Activated T-cell treated with anti-CD3 and anti-CD28 coated beads for 1 hour (primary cell): Measurements from ENCODE around the gene ZSWIM5.
"Not testable (repeated sequence)": the region's sequence is repeated elsewhere in the genome, so short reads cannot be mapped to it uniquely, and the experiment has no call there.

Experiments
- DNase-seq: peaks from one replicate; pipeline ENCODE4 v3.0.0-alpha.2; 2020; ENCODE audit warnings: low read depth

The ZSWIM5 gene

DNA sequence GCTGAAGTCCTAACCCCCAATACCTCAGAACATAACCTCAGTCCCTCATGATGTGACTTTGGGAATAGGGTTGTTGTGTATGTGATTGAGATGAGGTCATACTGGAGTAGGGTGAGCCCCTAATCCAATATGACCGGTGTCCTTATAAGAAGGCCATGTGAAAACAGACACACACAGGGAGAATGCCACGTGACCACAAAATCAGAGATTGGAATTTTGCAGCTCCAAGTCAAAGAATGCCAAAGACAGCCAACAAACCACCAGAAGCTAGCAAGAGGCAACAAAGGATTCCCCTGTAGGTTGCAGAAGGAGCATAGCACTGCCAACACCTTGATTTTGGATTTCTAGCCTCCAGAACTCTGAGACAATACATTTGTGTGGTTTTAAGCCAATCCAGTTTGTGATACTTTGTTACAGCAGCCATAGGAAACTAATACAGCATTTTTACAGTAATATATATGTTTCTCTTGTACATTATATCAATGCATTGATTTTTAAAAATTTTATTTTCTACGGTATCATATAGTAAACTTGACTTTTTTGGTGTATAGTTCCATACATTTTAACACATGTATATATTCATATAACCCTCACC lies 5.4 kb downstream of the ZSWIM5 start:
- no peak for DNase-seq

DNA sequence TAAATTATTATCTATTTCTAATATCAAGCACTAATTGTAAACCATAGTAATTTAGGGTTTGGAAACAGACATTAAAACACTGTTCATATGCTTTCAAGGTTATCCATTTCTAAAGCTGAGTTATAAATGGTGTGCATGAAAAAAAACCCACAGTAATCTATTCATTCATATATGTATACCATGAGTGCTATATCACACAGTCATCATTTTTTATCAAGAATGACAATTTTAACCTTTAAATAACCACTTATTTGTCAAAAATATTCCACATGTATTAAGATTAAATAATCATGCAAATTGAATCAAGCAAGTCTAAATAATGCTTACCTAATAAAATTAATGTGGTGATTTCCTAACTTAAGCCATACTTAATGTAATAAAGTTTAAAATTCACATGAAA lies 6.0 kb downstream of the ZSWIM5 start:
- no peak for DNase-seq

DNA sequence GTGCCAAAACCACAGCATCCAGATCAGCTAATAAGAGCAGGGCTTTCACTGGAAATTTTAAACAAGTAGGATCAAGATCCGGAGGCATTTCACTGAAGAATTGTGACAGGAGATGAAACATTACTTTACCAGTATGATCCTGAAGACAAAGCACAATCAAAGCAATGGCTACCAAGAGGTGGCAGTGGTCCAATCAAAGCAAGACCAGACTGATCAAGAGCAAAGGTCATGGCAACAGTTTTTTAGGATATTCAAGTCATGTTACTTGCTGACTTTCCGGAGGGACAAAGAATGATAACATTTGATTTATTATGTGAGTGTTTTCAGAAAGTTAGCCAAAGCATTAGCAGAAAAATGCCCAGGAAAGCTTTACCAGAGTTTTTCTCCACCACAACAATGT lies 8.2 kb downstream of the ZSWIM5 start:
- DNase-seq = no peak

DNA sequence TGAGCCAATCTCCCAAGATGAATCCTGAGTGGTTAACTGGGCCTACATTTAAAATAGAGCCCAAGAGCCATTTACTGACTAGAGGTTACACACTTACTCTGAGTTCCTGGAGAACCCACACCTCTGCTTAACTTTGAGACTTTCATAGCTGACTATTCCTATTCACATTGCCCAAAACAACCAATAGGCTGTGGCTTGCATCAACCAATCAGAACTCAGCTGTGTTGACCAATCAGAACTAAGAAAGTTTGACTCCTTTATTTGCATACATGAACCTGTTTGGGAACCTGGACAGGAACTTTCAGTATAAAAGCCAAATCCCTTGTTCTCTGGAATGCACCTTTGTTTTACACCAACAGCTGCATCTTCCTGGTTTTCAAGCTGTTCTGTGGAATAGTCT lies 9.5 kb downstream of the ZSWIM5 start:
- DNase-seq = no peak

DNA sequence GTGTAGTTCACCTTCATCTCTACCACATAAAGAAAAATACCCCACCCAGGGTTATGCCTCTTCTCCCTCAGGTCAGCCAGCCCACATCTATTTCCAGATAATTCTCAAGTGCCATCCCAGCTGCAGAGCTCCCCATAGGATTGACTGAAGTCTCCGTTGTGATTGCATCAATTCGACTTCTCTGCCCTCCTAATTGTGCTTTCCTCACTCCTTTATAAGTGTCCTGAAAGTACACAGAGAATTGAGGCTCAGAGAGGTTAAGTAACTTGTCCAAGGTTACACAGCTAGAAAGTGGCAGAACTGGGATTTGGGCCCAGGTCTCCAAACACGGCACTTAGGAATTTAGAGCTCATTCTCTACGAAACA lies 15.0 kb downstream of the ZSWIM5 start:
- no peak for DNase-seq

DNA sequence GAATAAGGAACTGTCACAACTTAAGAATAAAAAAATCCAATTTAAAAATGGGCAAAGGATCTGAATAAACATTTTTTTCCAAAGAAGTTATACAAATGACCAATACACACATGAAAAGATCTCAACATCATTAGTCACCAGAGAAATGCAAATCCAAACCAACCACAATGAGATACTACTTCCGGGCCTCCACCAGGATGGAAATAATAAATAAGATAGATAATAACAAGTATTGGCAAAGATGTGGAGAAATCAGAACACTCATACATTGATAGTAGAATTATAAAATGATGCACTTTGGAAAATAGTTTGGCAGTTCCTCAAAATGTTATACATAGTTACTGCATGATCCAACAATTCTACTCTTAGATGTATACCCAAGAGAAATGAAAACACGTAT lies 18.7 kb downstream of the ZSWIM5 start:
- no peak for DNase-seq

DNA sequence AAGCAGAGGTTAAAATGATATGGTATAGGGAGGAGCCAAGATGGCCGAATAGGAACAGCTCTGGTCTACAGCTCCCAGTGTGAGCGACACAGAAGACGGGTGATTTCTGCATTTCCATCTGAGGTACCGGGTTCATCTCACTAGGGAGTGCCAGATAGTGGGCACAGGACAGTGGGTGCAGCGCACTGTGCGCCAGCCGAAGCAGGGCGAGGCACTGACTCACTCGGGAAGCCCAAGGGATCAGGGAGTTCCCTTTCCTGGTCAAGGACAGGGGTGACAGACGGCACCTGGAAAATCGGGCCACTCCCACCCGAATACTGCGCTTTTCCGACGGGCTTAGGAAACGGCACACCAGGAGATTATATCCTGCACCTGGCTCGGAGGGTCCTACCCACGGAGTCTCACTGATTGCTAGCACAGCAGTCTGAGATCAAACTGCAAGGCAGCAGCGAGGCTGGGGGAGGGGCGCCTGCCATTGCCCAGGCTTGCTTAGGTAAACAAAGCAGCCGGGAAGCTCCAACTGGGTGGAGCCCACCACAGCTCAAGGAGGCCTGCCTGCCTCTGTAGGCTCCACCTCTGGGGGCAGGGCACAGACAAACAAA lies 26.4 kb downstream of the ZSWIM5 start:
- DNase-seq = not testable (repeated sequence)

DNA sequence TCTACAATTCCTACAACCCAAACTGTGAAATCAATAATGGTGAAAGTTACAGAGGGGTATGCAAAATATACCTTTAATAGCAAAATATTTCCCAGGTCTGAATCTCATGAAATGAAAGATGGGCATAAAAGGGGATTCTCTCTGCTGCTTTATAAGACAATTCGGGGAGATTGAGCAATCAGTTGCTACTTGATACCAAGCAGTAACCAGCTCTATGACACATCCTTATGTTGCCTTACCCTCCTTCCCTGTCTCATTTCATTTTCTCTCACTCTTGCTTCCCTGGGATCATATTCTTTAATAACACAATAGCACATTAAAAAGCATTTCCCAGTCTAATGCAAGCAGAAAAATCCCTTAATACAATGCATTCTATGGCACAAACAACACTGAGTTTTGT lies 29.0 kb downstream of the ZSWIM5 start:
- no peak for DNase-seq

DNA sequence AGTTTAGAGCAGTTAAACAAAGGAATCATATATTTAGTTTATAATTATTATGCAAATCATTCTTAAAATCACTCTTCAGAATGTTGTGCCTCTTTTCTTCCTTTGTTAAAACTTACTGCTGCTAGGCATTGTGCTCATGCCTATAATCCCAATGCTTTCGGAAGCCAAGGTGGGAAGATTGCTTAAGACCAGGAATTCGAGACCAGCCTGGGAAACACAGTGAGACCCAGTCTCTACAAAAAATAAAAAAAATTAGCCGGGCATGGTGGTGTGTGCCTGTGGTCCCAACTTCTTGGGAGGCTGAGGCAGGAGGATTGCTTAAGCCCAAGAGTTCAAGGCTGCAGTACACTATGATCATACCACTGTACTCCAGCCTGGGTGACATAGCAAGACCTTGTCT lies 33.6 kb downstream of the ZSWIM5 start:
- DNase-seq = no peak

DNA sequence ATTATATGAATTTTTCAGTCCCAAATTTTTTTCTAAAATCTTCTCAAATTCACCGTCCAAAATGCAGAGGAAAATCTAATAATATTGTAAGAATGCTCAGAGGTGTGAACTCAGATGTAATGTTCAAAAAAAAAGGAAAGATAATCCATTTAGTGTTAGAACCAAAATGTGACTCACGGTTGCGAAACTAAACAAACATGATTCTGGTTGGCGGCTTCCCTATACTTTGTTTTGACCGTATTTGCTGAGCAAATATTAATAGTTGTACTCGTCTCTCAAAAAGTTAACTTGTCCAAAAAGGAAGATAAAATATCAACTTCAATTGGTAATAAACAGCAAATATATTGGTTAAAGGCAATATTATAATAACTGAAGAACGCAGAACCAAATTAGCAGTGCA lies 34.4 kb downstream of the ZSWIM5 start:
- DNase-seq = no peak

DNA sequence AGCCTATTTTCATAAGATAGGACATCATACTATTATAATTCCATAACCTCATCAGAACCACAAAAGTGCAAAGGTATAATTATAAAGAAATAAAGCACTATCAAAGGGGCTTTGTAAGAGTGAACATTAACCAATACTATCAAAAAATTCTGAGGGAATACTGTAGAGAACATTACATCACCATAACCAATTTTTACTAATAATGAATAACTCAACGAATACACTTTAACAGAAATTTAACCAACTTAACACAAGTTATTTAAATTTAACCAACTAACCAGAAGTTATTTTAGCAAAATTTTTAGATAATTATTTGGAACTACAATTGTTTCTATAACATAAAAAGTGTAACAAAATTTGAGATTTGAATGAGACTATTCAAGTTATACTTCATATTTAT lies 34.8 kb downstream of the ZSWIM5 start:
- DNase-seq = no peak

DNA sequence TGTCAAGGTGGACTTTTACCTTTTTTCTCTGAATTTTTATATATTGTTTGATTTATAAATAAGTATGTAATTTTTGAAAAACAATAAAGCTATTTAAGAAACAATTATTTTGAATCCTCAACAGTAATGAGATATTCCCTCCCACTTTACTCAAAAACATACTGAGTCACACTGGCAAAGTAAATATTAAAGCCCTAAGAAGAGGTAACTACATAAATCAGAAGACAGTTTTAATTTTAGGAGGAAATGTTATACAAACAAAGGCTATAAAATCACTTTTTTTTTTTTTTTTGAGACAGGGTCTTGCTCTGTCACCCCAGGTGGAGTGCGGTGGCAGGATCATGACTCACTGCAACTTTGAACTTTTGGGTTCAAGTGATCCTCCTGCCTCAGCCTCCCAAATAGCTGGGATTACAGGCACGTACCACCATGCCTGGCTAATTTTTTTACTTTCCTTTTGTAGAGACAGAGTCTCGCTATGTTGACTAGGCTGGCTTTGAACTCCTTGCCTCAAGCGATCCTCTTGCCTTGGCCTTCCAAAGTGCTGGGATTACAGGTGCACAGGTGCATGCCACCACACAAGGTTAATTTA lies 36.2 kb downstream of the ZSWIM5 start:
- DNase-seq = no peak

DNA sequence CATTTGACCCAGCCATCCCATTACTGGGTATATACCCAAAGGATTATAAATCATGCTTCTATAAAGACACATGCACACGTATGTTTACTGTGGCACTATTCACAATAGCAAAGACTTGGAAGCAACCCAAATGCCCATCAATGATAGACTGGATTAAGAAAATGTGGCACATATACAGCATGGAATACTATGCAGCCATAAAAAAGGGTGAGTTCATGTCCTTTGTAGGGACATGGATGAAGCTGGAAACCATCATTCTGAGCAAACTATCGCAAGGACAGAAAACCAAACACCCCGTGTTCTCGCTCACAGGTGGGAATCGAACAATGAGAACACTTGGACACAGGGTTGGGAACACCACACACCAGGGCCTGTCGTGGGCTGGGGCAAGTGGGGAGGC lies 38.5 kb downstream of the ZSWIM5 start:
- not testable (repeated sequence) for DNase-seq

DNA sequence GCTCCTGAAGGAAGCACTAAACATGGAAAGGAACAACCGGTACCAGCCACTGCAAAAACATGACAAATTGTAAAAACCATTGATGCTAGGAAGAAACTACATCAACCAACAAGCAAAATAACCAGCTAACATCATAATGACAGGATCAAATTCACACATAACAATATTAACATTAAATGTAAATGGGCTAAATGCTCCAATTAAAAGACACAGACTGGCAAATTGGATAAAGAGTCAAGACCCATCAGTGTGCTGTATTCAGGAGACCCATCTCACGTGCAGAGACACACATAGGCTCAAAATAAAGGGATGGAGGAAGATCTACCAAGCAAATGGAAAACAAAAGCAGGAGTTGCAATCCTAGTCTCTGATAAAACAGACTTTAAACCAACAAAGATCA lies 42.1 kb downstream of the ZSWIM5 start:
- DNase-seq = not testable (repeated sequence)

DNA sequence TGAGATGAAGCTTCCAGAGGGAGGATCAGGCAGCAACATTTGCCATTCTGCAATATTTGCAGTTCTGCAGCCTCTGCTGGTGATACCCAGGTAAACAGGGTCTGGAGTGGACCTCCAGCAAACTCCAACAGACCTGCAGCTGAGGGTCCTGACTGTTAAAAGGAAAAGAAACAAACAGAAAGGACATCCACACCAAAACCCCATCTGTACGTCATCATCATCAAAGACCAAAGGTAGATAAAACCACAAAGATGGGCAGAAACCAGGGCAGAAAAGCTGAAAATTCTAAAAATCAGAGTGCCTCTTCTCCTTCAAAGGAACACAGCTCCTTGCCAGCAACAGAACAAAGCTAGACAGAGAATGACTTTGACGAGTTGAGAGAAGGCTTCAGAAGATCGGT lies 43.3 kb downstream of the ZSWIM5 start:
- DNase-seq = not testable (repeated sequence)

DNA sequence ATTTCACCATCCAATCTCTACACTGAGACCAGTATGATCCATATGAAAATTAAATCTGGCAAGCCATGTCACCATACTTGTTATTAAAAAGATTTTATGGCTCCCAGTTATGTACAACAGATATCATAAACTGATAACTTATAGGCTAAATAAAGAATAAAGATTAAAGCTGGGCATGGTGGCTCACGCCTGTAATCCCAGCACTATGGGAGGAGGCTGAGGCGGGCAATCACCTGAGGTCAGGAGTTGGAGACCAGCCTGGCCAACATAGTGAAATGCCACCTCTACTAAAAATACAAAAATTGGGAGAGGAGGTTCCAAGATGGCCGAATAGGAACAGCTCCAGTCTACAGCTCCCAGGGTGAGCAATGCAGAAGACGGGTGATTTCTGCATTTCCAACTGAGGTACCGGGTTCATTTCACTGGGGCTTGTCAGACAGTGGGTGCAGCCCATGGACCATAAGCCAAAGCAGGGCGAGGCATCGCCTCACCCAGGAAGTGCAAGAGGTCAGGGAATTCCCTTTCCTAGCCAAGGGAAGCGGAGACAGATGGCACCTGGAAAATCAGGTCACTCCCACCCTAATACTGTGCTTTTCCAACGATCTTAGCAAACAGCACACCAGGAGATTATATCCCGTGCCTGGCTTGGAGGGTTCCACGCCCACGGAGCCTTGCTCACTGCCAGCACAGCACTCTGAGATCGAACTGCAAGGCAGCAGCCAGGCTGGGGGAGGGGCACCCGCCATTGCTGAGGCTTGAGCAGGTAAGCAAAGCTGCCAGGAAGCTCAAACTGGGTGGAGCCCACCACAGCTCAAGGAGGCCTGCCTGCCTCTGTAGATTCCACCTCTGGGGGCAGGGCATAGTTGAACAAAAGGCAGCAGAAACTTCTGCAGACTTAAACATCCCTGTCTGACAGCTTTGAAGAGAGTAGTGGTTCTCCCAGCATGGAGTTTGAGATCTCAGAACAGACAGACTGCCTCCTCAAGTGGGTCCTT lies 44.1 kb downstream of the ZSWIM5 start:
- not testable (repeated sequence) for DNase-seq

DNA sequence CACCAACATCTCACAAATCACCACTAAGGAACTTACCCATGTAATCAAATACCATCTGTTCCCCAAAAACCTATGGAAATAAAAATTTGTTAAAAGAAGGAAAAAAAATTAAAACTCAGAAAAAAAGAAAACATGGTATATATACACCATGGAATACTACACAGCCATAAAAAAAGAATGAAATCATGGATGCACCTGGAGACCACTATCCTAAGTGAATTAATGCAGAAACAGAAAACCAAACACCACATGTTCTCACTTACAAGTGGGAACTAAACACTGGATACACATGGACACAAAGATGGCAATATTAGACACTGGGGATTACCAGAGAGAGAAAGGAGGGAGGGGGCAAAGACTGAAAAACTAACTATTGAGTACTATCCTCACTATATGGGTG lies 50.4 kb downstream of the ZSWIM5 start:
- no peak for DNase-seq

DNA sequence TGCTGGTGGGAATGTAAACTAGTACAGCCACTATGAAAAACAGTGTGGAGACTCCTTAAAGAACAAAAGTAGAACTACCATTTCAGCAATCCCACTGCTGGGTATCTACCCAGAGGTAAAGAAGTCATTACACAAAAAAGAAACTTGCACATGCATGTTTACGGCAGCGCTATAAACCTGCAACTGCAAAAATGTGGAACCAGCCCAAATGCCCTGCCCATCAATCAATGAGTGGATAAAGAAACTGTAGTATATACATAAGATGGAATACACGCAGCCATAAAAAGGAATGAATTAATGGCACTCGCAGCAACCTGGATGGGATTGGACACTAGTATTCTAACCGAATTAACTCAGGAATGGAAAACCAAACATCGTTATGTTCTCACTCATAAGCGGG lies 51.0 kb downstream of the ZSWIM5 start:
- no peak for DNase-seq

DNA sequence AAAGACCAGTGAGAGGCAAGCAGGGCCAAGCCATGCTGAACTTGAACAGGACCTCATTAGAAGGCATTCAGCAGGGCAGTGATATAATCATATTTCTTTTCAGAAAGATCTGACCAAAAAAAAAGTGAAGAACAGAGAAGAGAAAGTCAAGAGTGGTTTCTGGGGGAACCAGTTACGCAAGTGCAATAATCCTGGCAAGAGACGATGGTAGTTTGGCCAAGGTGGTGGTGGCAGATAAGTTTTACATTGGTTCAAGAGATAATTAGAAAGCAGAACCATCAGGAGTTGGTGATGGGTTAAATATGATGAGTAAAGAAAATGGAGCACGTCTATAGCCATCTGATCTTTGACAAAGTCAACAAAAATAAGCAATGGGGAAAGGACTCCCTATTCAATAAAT lies 54.3 kb downstream of the ZSWIM5 start:
- DNase-seq = no peak

DNA sequence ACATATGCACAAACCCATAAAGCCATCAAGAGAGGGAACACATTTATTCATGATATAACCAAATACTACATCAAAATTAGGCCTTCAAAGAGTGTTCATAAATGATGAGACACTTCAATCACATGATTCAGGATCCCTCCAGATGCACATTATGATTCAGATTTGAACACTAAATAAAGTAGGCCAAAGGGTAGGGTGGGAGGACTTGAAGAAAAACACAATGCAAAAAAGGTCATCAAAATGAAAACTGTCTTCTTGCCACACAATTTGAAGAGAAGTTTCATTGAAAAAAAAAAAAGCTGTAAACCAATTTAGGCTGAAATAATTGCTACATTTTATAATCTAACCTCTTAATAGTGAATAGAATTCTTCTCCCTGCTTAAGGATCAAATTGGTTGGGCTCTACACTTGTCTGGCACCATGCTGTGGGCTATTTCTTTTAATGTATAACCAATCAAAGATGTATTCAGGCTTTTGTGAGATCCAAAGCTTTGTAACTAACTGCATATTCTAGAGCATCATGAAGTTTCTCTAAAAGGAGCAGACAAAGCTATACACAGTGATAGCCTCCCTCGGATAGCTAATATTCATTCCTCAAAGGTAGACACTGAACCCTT lies 58.1 kb downstream of the ZSWIM5 start:
- no peak for DNase-seq

DNA sequence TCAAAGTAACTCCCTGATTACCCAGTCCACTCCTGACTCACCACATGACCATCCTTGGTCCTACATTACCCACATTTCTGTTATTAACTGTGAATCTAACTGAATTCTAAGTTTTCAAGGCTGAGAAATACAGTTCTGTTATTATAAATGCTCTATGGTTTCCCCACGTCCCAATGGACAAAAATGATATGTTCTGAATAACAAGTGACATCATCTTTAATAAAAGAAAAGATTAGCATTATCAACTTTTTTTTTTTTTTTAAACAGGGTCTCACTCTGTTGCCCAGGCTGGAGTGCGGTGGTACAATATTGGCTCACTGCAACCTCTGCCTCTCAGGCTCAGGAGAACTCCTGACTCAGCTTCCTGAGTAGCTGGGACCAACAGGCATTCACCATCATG lies 59.6 kb downstream of the ZSWIM5 start:
- no peak for DNase-seq

DNA sequence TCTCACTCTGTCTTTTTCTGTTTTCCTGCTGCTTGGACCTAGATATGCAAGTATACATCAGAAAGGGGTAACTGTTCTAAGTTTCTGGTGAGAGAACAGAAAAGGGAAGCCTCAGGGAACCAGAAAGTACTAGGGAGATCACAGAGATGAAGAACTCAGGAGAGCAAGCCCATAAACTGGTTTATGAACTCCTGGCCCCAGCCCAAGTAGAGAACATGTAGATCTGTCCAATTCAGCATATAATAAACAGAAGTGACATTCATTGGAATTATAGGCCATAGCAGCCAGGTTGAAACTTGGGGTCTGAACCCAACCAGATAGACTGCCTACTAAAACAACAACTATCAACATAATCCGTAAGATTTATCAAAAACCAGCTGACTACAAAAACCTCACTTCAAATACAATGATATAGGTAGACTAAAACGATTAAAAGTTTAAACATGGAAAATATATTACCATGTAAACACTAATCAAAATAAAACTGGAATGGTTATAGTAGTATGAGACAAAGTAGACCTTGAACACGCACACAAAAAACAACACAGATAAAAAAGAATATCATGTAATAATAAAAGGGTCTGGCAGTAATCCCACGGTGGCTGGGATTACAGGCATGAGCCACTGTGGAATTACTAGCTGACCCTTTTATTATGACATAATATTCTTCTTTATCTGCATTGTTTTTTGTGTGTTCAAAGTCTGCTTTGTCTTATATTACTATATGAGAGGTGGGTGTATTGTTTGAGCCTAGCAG lies 65.0 kb downstream of the ZSWIM5 start:
- DNase-seq = no peak
